ENCODE data around the gene TAF10. TPM values are rescaled to one million over a fixed set of nuclear protein-coding genes. Genes with fewer than 3 reads are reported as not detected.
A peak's percentile ranks its signal among the peaks of the same experiment; 100 is the strongest.

TAF10 gene
- total RNA-seq, 1 donor from 2014 or later = 124 TPM

GRCh38 chr11:6594142-6594768 is 17.8 kb downstream of the TAF10 start:
- H3K4me1 Mint-ChIP-seq (ENCODE audit: low read depth, unreplicated experiment) = peaks cover 20% of the 10 kb centered on the region
- DNase-seq = no peak
- H3K36me3 Mint-ChIP-seq (ENCODE audit: unreplicated experiment) = no peaks in the 10 kb centered on the region
- H3K9me3 Mint-ChIP-seq (ENCODE audit: unreplicated experiment) = no peaks in the 10 kb centered on the region
- no peak overlapping the region for H3K27ac Mint-ChIP-seq (ENCODE audit: unreplicated experiment)
- no peak overlapping the region for H3K4me3 Mint-ChIP-seq (ENCODE audit: unreplicated experiment)
- H3K27me3 Mint-ChIP-seq (ENCODE audit: unreplicated experiment) = peaks cover 2% of the 10 kb centered on the region
- TF ChIP-seq CTCF (IDR thresholded peaks at IDR 0.05; ENCODE audit: partially characterized antibody, unreplicated experiment) = peak; percentile 24

GRCh38 chr11:6588018-6588417 is 24.0 kb downstream of the TAF10 start:
- no peak for DNase-seq
- H3K27ac Mint-ChIP-seq (ENCODE audit: unreplicated experiment) = no peak overlapping the region
- H3K27me3 Mint-ChIP-seq (ENCODE audit: unreplicated experiment) = no peaks in the 10 kb centered on the region
- peaks cover 3% of the 10 kb centered on the region for H3K4me1 Mint-ChIP-seq (ENCODE audit: low read depth, unreplicated experiment)
- TF ChIP-seq CTCF (IDR thresholded peaks at IDR 0.05; ENCODE audit: partially characterized antibody, unreplicated experiment) = no peak
- H3K4me3 Mint-ChIP-seq (ENCODE audit: unreplicated experiment) = no peak overlapping the region
- H3K9me3 Mint-ChIP-seq (ENCODE audit: unreplicated experiment) = peaks cover 6% of the 10 kb centered on the region
- H3K36me3 Mint-ChIP-seq (ENCODE audit: unreplicated experiment) = peaks cover 14% of the 10 kb centered on the region

GRCh38 chr11:6587360-6587953 is 24.6 kb downstream of the TAF10 start:
- no peak for DNase-seq
- peaks cover 18% of the 10 kb centered on the region for H3K36me3 Mint-ChIP-seq (ENCODE audit: unreplicated experiment)
- H3K9me3 Mint-ChIP-seq (ENCODE audit: unreplicated experiment) = peaks cover 8% of the 10 kb centered on the region
- no peak for TF ChIP-seq CTCF (IDR thresholded peaks at IDR 0.05; ENCODE audit: partially characterized antibody, unreplicated experiment)
- H3K27ac Mint-ChIP-seq (ENCODE audit: unreplicated experiment) = no peak overlapping the region
- H3K4me1 Mint-ChIP-seq (ENCODE audit: low read depth, unreplicated experiment) = peaks cover 3% of the 10 kb centered on the region
- no peak overlapping the region for H3K4me3 Mint-ChIP-seq (ENCODE audit: unreplicated experiment)
- no peaks in the 10 kb centered on the region for H3K27me3 Mint-ChIP-seq (ENCODE audit: unreplicated experiment)

- Mint-ChIP-seq H3K9me3 (ENCODE audit: unreplicated experiment) (peaks cover 8% of the 10 kb centered on the region), H3K36me3 (ENCODE audit: unreplicated experiment) (peaks cover 18% of the 10 kb centered on the region), H3K27ac (ENCODE audit: unreplicated experiment) (no peak overlapping the region), H3K4me3 (ENCODE audit: unreplicated experiment) (no peak overlapping the region), H3K27me3 (ENCODE audit: unreplicated experiment) (no peaks in the 10 kb centered on the region), H3K4me1 (ENCODE audit: low read depth, unreplicated experiment) (peaks cover 3% of the 10 kb centered on the region)
- TF ChIP-seq CTCF (IDR thresholded peaks at IDR 0.05; ENCODE audit: partially characterized antibody, unreplicated experiment) = no peak
- peak; percentile 46 for DNase-seq
Measured at GRCh38 chr11:6586434-6587359, 25.3 kb downstream of the TAF10 start.

Data from glutamatergic neuron (in vitro differentiated cells).